Liver (tissue), 9 donors: ENCODE results near the gene TTLL5. TPM values are rescaled to one million over a fixed set of nuclear protein-coding genes. Genes with fewer than 3 reads are reported as not detected.

Experiments
- DNase-seq: peaks from one replicate; pipeline ENCODE4 v3.0.0-alpha.2; 2017; ENCODE audit warnings: low spot score
- H3K27ac ChIP-seq, 2 donors: one replicate each; pipeline ENCODE4 v1.7.0; 2013; ENCODE audit warnings: inconsistent platforms in 2 of 2, low read length in 2 of 2, control low read depth in 1 of 2, low read depth in 1 of 2, mild to moderate bottlenecking in 1 of 2
- H3K27me3 ChIP-seq, 4 donors: one replicate each; pipeline versions ENCODE4 v1.6.1 to v1.7.0; 2013; ENCODE audit warnings: low read length in 3 of 4, inconsistent platforms in 1 of 4, mild to moderate bottlenecking in 1 of 4, moderate library complexity in 1 of 4; ENCODE audit not compliant: control insufficient read depth in 4 of 4, insufficient read depth in 4 of 4
- H3K36me3 ChIP-seq, 4 donors: one replicate each; pipeline versions ENCODE4 v1.6.1 to v1.7.0; 2013; ENCODE audit warnings: low read length in 3 of 4, mild to moderate bottlenecking in 3 of 4, low read depth in 1 of 4, moderate library complexity in 1 of 4; ENCODE audit not compliant: control insufficient read depth in 4 of 4, insufficient read depth in 3 of 4
- H3K4me1 ChIP-seq, 4 donors: one replicate each; pipeline versions ENCODE4 v1.6.1 to v1.7.0; 2013; ENCODE audit warnings: low read length in 3 of 4, mild to moderate bottlenecking in 3 of 4, moderate library complexity in 1 of 4; ENCODE audit not compliant: control insufficient read depth in 4 of 4, insufficient read depth in 4 of 4
- H3K4me3 ChIP-seq, 3 donors: one replicate each; pipeline versions ENCODE4 v1.6.1 to v1.7.0; 2013; ENCODE audit warnings: low read length in 3 of 3, control low read depth in 1 of 3, low read depth in 1 of 3, mild to moderate bottlenecking in 1 of 3
- H3K9ac ChIP-seq, 2 donors: one replicate each; pipeline ENCODE4 v1.7.0; 2013; ENCODE audit warnings: low read length in 2 of 2, mild to moderate bottlenecking in 2 of 2, moderate library complexity in 2 of 2, control low read depth in 1 of 2, low read depth in 1 of 2
- H3K9me3 ChIP-seq, 4 donors: one replicate each; pipeline versions ENCODE4 v1.6.1 to v1.7.0; 2013; ENCODE audit warnings: low read length in 3 of 4; ENCODE audit not compliant: control insufficient read depth in 4 of 4
- ATF3 ChIP-seq: IDR thresholded peaks from 2 replicates; pipeline ENCODE4 v1.6.1; 2016; ENCODE audit warnings: antibody characterized with exemption
- CTCF ChIP-seq: fragments of 150-350 bp; IDR thresholded peaks from 2 replicates; pipeline ENCODE4 v1.5.1; 2017; ENCODE audit warnings: improper control_type of control experiment, low read depth, low read length; ENCODE audit not compliant: missing input control
- EGR1 ChIP-seq, 2 donors: IDR thresholded peaks; 2 replicates each; pipeline ENCODE4 v1.6.1; 2016 to 2018; ENCODE audit warnings: antibody characterized with exemption in 2 of 2, low read depth in 2 of 2
- FOXA1 ChIP-seq: IDR thresholded peaks from 2 replicates; pipeline ENCODE4 v1.6.1; 2016; ENCODE audit warnings: antibody characterized with exemption
- FOXA2 ChIP-seq: IDR thresholded peaks from 2 replicates; pipeline ENCODE4 v1.6.1; 2016; ENCODE audit warnings: antibody characterized with exemption
- GABPA ChIP-seq, 2 donors: IDR thresholded peaks in 1 of 2; conservative IDR thresholded peaks in 1 of 2; 2 replicates each; pipeline ENCODE4 v1.6.1; 2016; ENCODE audit warnings: antibody characterized with exemption in 2 of 2, mild to moderate bottlenecking in 1 of 2, moderate library complexity in 1 of 2
- HNF4A ChIP-seq, 2 donors: conservative IDR thresholded peaks; 2 replicates each; pipeline ENCODE4 v1.6.1; 2016; ENCODE audit warnings: antibody characterized with exemption in 2 of 2, mild to moderate bottlenecking in 2 of 2
- HNF4G ChIP-seq: IDR thresholded peaks from 2 replicates; pipeline ENCODE4 v1.6.1; 2016; ENCODE audit warnings: antibody characterized with exemption
- JUND ChIP-seq, 2 donors: IDR thresholded peaks; 2 replicates each; pipeline ENCODE4 v1.6.1; 2016; ENCODE audit warnings: antibody characterized with exemption in 2 of 2
- MAX ChIP-seq: IDR thresholded peaks from 2 replicates; pipeline ENCODE4 v1.6.1; 2016; ENCODE audit warnings: antibody characterized with exemption
- NR2F2 ChIP-seq: IDR thresholded peaks from 2 replicates; pipeline ENCODE4 v1.6.1; 2016; ENCODE audit warnings: antibody characterized with exemption
- RAD21 ChIP-seq, 2 donors: IDR thresholded peaks; 2 replicates each; pipeline ENCODE4 v1.6.1; 2016; ENCODE audit warnings: antibody characterized with exemption in 2 of 2, mild to moderate bottlenecking in 2 of 2
- REST ChIP-seq: IDR thresholded peaks from 2 replicates; pipeline ENCODE4 v1.6.1; 2016; ENCODE audit warnings: antibody characterized with exemption, mild to moderate bottlenecking
- RXRA ChIP-seq, 2 donors: IDR thresholded peaks; 2 replicates each; pipeline ENCODE4 v1.6.1; 2017 to 2018; ENCODE audit warnings: antibody characterized with exemption in 2 of 2, mild to moderate bottlenecking in 1 of 2
- SP1 ChIP-seq: IDR thresholded peaks from 2 replicates; pipeline ENCODE4 v1.6.1; 2018; ENCODE audit warnings: antibody characterized with exemption, mild to moderate bottlenecking
- TAF1 ChIP-seq: conservative IDR thresholded peaks from 2 replicates; pipeline ENCODE4 v1.6.1; 2016; ENCODE audit warnings: antibody characterized with exemption, mild to moderate bottlenecking
- YY1 ChIP-seq: IDR thresholded peaks from 2 replicates; pipeline ENCODE4 v1.6.1; 2016; ENCODE audit warnings: antibody characterized with exemption, mild to moderate bottlenecking
- ZBTB33 ChIP-seq: IDR thresholded peaks from 2 replicates; pipeline ENCODE4 v1.6.1; 2016; ENCODE audit warnings: antibody characterized with exemption
- WGBS: extraction: QIAGEN DNeasy Blood & Tissue Kit; methylation state at CpG from one replicate; pipeline ENCODE4 v1.1.7; 2013; 5-methylcytosine and 5-hydroxymethylcytosine counted together
- polyA plus RNA-seq, 2 donors: library from polyadenylated mRNA; stranded (reverse) in 1 of 2; unstranded in 1 of 2; fragments of 200-250 nt in 1 of 2; fragments of >200 nt in 1 of 2; fragmentation: Nextera tagmentation in 1 of 2; extraction: Ambion mirVana in 1 of 2; gene quantifications; one replicate each; pipeline versions ENCODE4 v1.2.1 to v1.2.3, GENCODE V29; 2013 to 2015
- total RNA-seq, 2 donors: library from RNA; depleted of rRNA; stranded (reverse); fragments of >200 nt; gene quantifications; one replicate each; pipeline ENCODE4 v1.2.3, GENCODE V29; 2014
- donor health status: healthy.
- donor health status: healthy.
- donor health status: healthy.
- donor health status: healthy.
- donor health status: healthy.

The TTLL5 gene
- total and polyA plus RNA-seq, 4 donors, result 4.3 to 14.2 (median 9.8) TPM

- Histone ChIP-seq H3K27me3 (no peaks in the 10 kb centered on the region), H3K9me3 (no peaks in the 10 kb centered on the region), H3K27ac (no peak overlapping the region), H3K4me1 (no peaks in the 10 kb centered on the region), H3K9ac (no peak overlapping the region), H3K36me3 (peaks cover 0 to 13% (median 4%) of the 10 kb centered on the region in 4 donors), H3K4me3 (no peak overlapping the region)
- TF ChIP-seq HNF4A (conservative IDR thresholded peaks at IDR 0.05), result no peak
- TF ChIP-seq YY1, result no peak
- TF ChIP-seq CTCF, result no peak
- TF ChIP-seq REST, result no peak
- no peak for TF ChIP-seq FOXA1
- TF ChIP-seq EGR1 (IDR thresholded peaks at IDR 0.05; ENCODE audit: low read depth in 2 of 2), result no peak
- no peak for TF ChIP-seq ZBTB33
- TF ChIP-seq NR2F2, result no peak
- no peak for TF ChIP-seq TAF1
- no peak for TF ChIP-seq RAD21 (IDR thresholded peaks at IDR 0.05)
- TF ChIP-seq HNF4G, result no peak
- TF ChIP-seq MAX, result no peak
- no peak for TF ChIP-seq ATF3
- no peak for TF ChIP-seq RXRA (IDR thresholded peaks at IDR 0.05)
- TF ChIP-seq GABPA (IDR thresholded peaks at IDR 0.05 in 1 of 2, conservative IDR thresholded peaks at IDR 0.05 in 1 of 2), result no peak
- DNase-seq, result no peak
- WGBS, result 87% methylated on average over 13 of the region's 13 CpGs
Measured at GRCh38 chr14:75636100-75636692, 24.9 kb upstream of the TTLL5 start.

GRCh38 chr14:75640876-75641275 lies 20.2 kb upstream of the TTLL5 start:
- peaks cover 0 to 3% (median 1%) of the 10 kb centered on the region in 4 donors for H3K4me1 ChIP-seq
- no peak for DNase-seq
- no peaks in the 10 kb centered on the region for H3K9me3 ChIP-seq
- no peaks in the 10 kb centered on the region for H3K27me3 ChIP-seq
- peaks cover 0 to 16% (median 9%) of the 10 kb centered on the region in 4 donors for H3K36me3 ChIP-seq
- WGBS, result 93% methylated on average over 3 of the region's 3 CpGs
- no peak overlapping the region for H3K27ac ChIP-seq
- H3K4me3 ChIP-seq, result no peak overlapping the region
- no peak overlapping the region for H3K9ac ChIP-seq
- TF ChIP-seq FOXA2 (no peak), RXRA (IDR thresholded peaks at IDR 0.05) (no peak), NR2F2 (no peak), MAX (no peak), RAD21 (IDR thresholded peaks at IDR 0.05) (no peak), ATF3 (no peak), ZBTB33 (no peak), HNF4A (conservative IDR thresholded peaks at IDR 0.05) (no peak), CTCF (no peak), SP1 (no peak), YY1 (no peak), HNF4G (no peak), JUND (IDR thresholded peaks at IDR 0.05) (no peak)
